Neuronal stem cell (in vitro differentiated cells): ENCODE data around the gene TAS2R42. TPM values are rescaled to one million over a fixed set of nuclear protein-coding genes. Genes with fewer than 3 reads are reported as not detected.

ENCODE experiments used
- DNase-seq: peaks from one replicate; pipeline ENCODE4 v3.0.0-alpha.2; 2013; ENCODE audit warnings: low spot score
- H2AFZ ChIP-seq: one replicate; pipeline ENCODE4 v1.6.1; 2013; ENCODE audit warnings: mild to moderate bottlenecking, low read length, inconsistent platforms
- H2AK5ac ChIP-seq: 2 replicates; pipeline ENCODE4 v1.6.1; 2013; ENCODE audit warnings: low read depth, mild to moderate bottlenecking, inconsistent platforms, low read length, moderate library complexity, mixed read lengths
- H2BK120ac ChIP-seq: 2 replicates; pipeline ENCODE4 v1.6.1; 2013; ENCODE audit warnings: low read depth, mild to moderate bottlenecking, inconsistent platforms, low read length, moderate library complexity, mixed read lengths
- H2BK12ac ChIP-seq: one replicate; pipeline ENCODE4 v1.6.1; 2013; ENCODE audit warnings: low read length, inconsistent platforms
- H2BK15ac ChIP-seq: 2 replicates; pipeline ENCODE4 v1.6.1; 2013; ENCODE audit warnings: mild to moderate bottlenecking, low read length, inconsistent platforms, mixed read lengths
- H2BK5ac ChIP-seq: one replicate; pipeline ENCODE4 v1.6.1; 2013; ENCODE audit warnings: inconsistent platforms, mild to moderate bottlenecking, low read length, moderate library complexity
- H3K14ac ChIP-seq: one replicate; pipeline ENCODE4 v1.6.1; 2013; ENCODE audit warnings: low read length, inconsistent platforms
- H3K18ac ChIP-seq: 2 replicates; pipeline ENCODE4 v1.6.1; 2013; ENCODE audit warnings: low read length, inconsistent platforms
- H3K23ac ChIP-seq: 2 replicates; pipeline ENCODE4 v1.6.1; 2013; ENCODE audit warnings: low read depth, mild to moderate bottlenecking, mixed read lengths, low read length, inconsistent platforms; ENCODE audit not compliant: poor library complexity
- H3K27ac ChIP-seq: replicated peaks from 3 replicates; pipeline ENCODE4 v1.5.1; 2013; ENCODE audit warnings: low read length, inconsistent platforms
- H3K27me3 ChIP-seq, 3 experiments: 2 replicates each; pipeline ENCODE4 v1.6.1; 2013; ENCODE audit warnings: low read length in 3 of 3, mild to moderate bottlenecking in 2 of 3, inconsistent platforms in 1 of 3, low read depth in 1 of 3, mixed read lengths in 1 of 3, moderate library complexity in 1 of 3; ENCODE audit not compliant: control insufficient read depth in 3 of 3, insufficient read depth in 3 of 3
- H3K36me3 ChIP-seq, 2 donors: replicated peaks in 1 of 2; 2 replicates each; pipeline ENCODE4 v1.6.1; 2013; ENCODE audit warnings: low read length in 2 of 2; ENCODE audit not compliant: control insufficient read depth in 2 of 2, insufficient read depth in 2 of 2
- H3K4ac ChIP-seq: 2 replicates; pipeline ENCODE4 v1.6.1; 2013; ENCODE audit warnings: inconsistent platforms, mild to moderate bottlenecking, low read length, moderate library complexity
- H3K4me1 ChIP-seq, 2 donors: 1 replicate in 1 of 2; 2 replicates in 1 of 2; pipeline ENCODE4 v1.6.1; 2013; ENCODE audit warnings: low read length in 2 of 2, low read depth in 1 of 2; ENCODE audit not compliant: control insufficient read depth in 2 of 2, insufficient read depth in 1 of 2
- H3K4me2 ChIP-seq: one replicate; pipeline ENCODE4 v1.6.1; 2013; ENCODE audit warnings: mild to moderate bottlenecking, low read length, inconsistent platforms; ENCODE audit not compliant: insufficient read depth, poor library complexity, severe bottlenecking
- H3K4me3 ChIP-seq, 2 donors: 2 replicates each; pipeline ENCODE4 v1.5.1; 2013; ENCODE audit warnings: low read length in 2 of 2, mild to moderate bottlenecking in 2 of 2, inconsistent platforms in 1 of 2, moderate library complexity in 1 of 2
- H3K79me1 ChIP-seq: one replicate; pipeline ENCODE4 v1.6.1; 2013; ENCODE audit warnings: low read depth, mild to moderate bottlenecking, inconsistent platforms, low read length, moderate library complexity
- H3K9ac ChIP-seq: one replicate; pipeline ENCODE4 v1.6.1; 2013; ENCODE audit warnings: mild to moderate bottlenecking, low read depth, low read length, inconsistent platforms; ENCODE audit not compliant: poor library complexity
- H3K9me3 ChIP-seq, 2 donors: replicated peaks in 1 of 2; 2 replicates each; pipeline versions ENCODE3 to v1.6.1; 2013; ENCODE audit warnings: low read length in 2 of 2, mild to moderate bottlenecking in 2 of 2, inconsistent platforms in 1 of 2, low read depth in 1 of 2, mixed read lengths in 1 of 2, moderate library complexity in 1 of 2; ENCODE audit not compliant: control insufficient read depth in 2 of 2, insufficient read depth in 1 of 2
- H4K8ac ChIP-seq: one replicate; pipeline ENCODE4 v1.6.1; 2013; ENCODE audit warnings: low read depth, mild to moderate bottlenecking, inconsistent platforms, low read length, moderate library complexity
- H4K91ac ChIP-seq: one replicate; pipeline ENCODE4 v1.6.1; 2013; ENCODE audit warnings: low read length, low read depth, mild to moderate bottlenecking, inconsistent platforms; ENCODE audit not compliant: poor library complexity
- WGBS, 2 donors: extraction: QIAGEN DNeasy Blood & Tissue Kit; methylation state at CpG; one replicate each; pipeline ENCODE4 v1.1.7; 2013; ENCODE audit warnings: missing lambda C conversion rate in 2 of 2, mixed read lengths in 1 of 2; ENCODE audit not compliant: insufficient read length in 2 of 2, insufficient replicate concordance in 1 of 2; ENCODE audit errors: extremely low coverage in 2 of 2; 5-methylcytosine and 5-hydroxymethylcytosine counted together
- polyA plus RNA-seq, 2 experiments: library from polyadenylated mRNA; stranded (reverse); fragments of 200-250 nt; gene quantifications; one replicate each; pipeline ENCODE4 v1.2.3, GENCODE V29; 2013

The TAS2R42 gene, protein sequence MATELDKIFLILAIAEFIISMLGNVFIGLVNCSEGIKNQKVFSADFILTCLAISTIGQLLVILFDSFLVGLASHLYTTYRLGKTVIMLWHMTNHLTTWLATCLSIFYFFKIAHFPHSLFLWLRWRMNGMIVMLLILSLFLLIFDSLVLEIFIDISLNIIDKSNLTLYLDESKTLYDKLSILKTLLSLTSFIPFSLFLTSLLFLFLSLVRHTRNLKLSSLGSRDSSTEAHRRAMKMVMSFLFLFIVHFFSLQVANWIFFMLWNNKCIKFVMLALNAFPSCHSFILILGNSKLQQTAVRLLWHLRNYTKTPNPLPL
- polyA plus RNA-seq (2013, experiment 1 of 2) = not detected
- not detected for polyA plus RNA-seq (2013, experiment 2 of 2)

DNA sequence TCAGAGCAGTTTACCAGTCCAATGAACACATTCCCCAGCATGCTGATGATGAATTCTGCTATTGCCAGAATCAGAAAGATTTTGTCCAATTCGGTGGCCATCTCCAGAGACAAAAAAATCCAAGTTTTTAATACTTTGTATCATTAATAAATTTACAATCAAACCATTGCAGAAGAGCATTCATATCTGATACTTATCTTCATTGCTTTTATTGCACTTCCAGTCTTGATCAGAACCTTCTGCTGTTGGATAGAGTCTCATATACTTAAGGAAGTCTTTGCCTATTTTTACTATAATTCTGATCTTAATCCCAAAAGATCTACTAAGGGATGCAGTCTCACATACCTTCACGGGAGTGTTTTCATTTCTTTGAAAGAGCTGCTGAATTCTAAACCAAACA is at the start of gene TAS2R42:
Gene TAS2R42 (minus strand): TSS at position 101 of the 400 bp plus-strand sequence. CDS start 0 bp downstream, at position 101.
- Histone ChIP-seq H3K4me1 (no peaks in the 10 kb centered on the region), H3K23ac (no peak within 1 kb of the TSS), H3K18ac (no peak within 1 kb of the TSS), H2AFZ (no peak within 1 kb of the TSS), H4K8ac (no peak within 1 kb of the TSS), H2BK12ac (no peak within 1 kb of the TSS), H2BK15ac (no peak within 1 kb of the TSS), H4K91ac (no peak within 1 kb of the TSS), H3K4me2 (no peak within 1 kb of the TSS), H2BK120ac (no peak within 1 kb of the TSS), H3K14ac (no peak within 1 kb of the TSS), H3K27ac (no peak within 1 kb of the TSS), H3K27me3 (no peaks in the 10 kb centered on the region), H3K9ac (no peak within 1 kb of the TSS), H3K79me1 (no peaks in the 10 kb centered on the region), H2AK5ac (no peak within 1 kb of the TSS), H3K36me3 (no peaks in the 10 kb centered on the region), H3K4ac (no peak within 1 kb of the TSS), H3K9me3 (no peaks in the 10 kb centered on the region), H2BK5ac (no peak within 1 kb of the TSS), H3K4me3 (no peak within 1 kb of the TSS)
- WGBS, 2 donors = no CpG with 5 or more reads among the region's 2 CpGs
- no peak for DNase-seq

- no CpG with 5 or more reads among the region's 5 CpGs for WGBS, 2 donors
Observed at GRCh38 chr12:11233532-11233931, 46.8 kb upstream of the TAS2R42 start.

DNA sequence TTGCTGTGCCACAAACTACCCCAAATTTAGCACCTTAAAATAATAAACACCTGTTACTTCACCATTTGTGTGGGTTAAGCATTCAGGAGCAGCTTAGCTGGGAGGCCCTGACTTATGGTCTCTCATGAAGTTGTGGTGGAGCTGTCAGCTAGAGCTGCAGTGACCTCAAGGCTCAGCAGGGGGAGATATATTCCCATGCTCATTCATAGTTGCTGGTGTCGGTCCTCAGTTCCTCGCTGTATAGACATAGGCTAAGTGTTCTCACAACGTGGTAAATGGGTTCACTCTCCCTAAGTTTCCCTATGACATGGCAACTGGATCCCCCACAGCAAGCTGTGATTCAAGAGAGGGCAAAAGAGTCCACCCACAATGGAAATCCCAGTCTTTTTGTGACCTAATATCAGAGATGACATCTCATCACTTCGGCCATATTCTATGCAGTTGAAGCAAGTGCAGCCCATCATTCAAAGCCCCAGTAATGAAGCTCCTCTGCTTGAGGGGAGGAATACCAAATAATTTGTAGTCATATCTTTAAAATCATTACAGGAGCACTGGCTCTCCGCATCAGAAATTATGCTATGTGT is 41.7 kb upstream of the TAS2R42 start:
- Histone ChIP-seq H2BK5ac (no peak overlapping the region), H3K23ac (no peak overlapping the region), H3K27me3 (peaks cover 0 to 4% (median 0%) of the 10 kb centered on the region in 3 experiments), H3K9ac (no peak overlapping the region), H3K9me3 (no peaks in the 10 kb centered on the region), H3K4me1 (no peaks in the 10 kb centered on the region), H3K14ac (no peak overlapping the region), H2AFZ (no peak overlapping the region), H4K8ac (no peak overlapping the region), H2BK15ac (no peak overlapping the region), H3K79me1 (no peaks in the 10 kb centered on the region), H3K27ac (no peak overlapping the region), H3K36me3 (no peaks in the 10 kb centered on the region), H2BK12ac (no peak overlapping the region), H3K4ac (no peak overlapping the region), H2AK5ac (no peak overlapping the region), H3K4me2 (no peak overlapping the region), H2BK120ac (no peak overlapping the region), H3K4me3 (no peak overlapping the region), H4K91ac (no peak overlapping the region), H3K18ac (no peak overlapping the region)
- WGBS, 2 donors = no CpG with 5 or more reads among the region's 5 CpGs
- peak; percentile 47 for DNase-seq

More at GRCh38 chr12:11233532-11233931, 46.8 kb upstream of the TAS2R42 start:
- Histone ChIP-seq H3K9ac (no peak overlapping the region), H3K4ac (no peak overlapping the region), H3K23ac (no peak overlapping the region), H2AFZ (no peak overlapping the region), H4K8ac (no peak overlapping the region), H3K14ac (no peak overlapping the region), H3K27ac (no peak overlapping the region), H3K9me3 (no peaks in the 10 kb centered on the region), H3K4me2 (no peak overlapping the region), H3K4me3 (no peak overlapping the region), H3K36me3 (no peaks in the 10 kb centered on the region), H4K91ac (no peak overlapping the region), H3K18ac (no peak overlapping the region), H2BK120ac (no peak overlapping the region), H3K4me1 (no peaks in the 10 kb centered on the region), H2BK15ac (no peak overlapping the region), H2BK12ac (no peak overlapping the region), H2AK5ac (no peak overlapping the region), H2BK5ac (no peak overlapping the region), H3K27me3 (no peaks in the 10 kb centered on the region), H3K79me1 (no peaks in the 10 kb centered on the region)
- DNase-seq = no peak

DNA sequence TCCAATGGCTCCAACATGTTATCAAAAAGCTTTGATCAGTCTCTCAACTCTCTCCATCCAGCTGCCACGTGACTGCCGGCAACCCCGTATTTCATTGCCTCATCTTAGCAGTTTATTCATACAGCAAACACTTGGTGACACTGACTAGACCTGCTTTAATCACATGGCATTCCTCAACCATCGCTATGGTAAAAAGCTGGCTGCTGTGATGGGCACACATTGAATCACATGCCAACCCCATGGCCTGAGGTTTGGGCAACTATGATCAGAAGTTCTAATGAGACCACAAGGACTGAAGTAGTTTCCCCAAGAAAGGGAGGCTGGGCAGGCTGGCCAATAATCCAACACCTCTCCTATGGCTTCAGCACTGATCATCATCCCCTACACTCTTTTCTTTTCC is 40.6 kb upstream of the TAS2R42 start:
- Histone ChIP-seq H3K4ac (no peak overlapping the region), H3K23ac (no peak overlapping the region), H2BK120ac (no peak overlapping the region), H3K27ac (no peak overlapping the region), H3K27me3 (peaks cover 0 to 4% (median 0%) of the 10 kb centered on the region in 3 experiments), H4K8ac (no peak overlapping the region), H3K4me2 (no peak overlapping the region), H3K79me1 (no peaks in the 10 kb centered on the region), H3K14ac (no peak overlapping the region), H4K91ac (no peak overlapping the region), H2BK5ac (no peak overlapping the region), H2AFZ (no peak overlapping the region), H3K9me3 (no peaks in the 10 kb centered on the region), H3K4me1 (no peaks in the 10 kb centered on the region), H3K9ac (no peak overlapping the region), H2AK5ac (no peak overlapping the region), H3K18ac (no peak overlapping the region), H2BK12ac (no peak overlapping the region), H3K4me3 (no peak overlapping the region), H2BK15ac (no peak overlapping the region), H3K36me3 (no peaks in the 10 kb centered on the region)
- no peak for DNase-seq
- no CpG with 5 or more reads among the region's 4 CpGs for WGBS, 2 donors
